Right forelimb (tissue), 1 donor: ENCODE measurements around the gene CDKN2B-AS1.

ENCODE experiments used
- DNase-seq: peaks from one replicate; pipeline ENCODE4 v3.0.0-alpha.2; 2018

CDKN2B-AS1 gene

DNA sequence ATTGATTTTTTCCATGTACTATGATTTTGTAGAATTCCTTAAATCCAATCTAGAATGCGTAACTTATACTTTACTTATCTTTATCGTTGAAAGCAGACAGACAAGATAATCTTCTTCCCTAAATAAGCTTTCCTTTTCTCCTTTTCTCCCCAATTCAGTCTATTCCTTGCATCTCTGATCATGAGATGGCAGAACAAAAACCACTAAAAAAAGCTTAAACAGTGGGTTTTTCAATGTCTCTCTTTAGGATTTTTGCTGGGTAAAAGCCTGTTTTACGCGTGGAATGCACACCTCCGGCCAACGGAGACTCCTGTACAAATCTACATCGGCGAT lies 13.8 kb downstream of the CDKN2B-AS1 start:
- DNase-seq = no peak

DNA sequence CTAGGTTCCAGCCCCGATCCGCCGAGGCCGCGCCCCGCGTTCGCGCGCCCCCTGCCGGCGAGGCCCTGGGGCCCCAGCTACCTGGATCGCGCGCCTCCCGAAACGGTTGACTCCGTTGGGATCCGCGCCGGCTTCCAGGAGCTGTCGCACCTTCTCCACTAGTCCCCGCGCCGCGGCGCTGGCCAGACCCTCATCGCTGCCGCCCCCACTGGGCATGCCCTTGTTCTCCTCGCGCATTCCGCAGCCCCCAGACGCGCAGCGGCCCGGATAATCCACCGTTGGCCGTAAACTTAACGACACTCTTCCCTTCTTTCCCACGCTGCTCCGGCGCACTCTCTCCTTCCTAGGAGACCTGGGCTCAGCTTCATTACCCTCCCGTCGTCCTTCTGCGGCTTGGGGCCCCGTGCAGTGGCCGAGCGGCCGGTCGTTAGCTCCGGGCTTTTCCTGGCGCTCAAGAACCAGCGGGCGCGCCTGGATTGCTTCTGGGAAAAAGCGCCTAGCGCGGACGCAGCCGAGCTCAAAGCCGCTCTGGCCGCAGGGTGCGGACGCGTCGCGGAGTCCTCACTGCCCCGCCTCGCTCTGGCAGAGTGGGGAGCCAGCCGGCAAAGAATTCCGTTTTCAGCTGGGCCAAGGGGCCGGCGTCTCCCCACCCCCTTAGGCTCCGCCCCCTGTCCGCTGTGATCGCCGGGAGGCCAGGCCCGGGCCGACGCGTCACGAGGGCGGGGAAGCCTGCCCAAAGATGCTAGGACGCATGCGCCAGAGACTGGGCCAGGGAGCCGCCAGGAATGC lies 14.3 kb downstream of the CDKN2B-AS1 start, which contains the start of gene CDKN2B:
TSS of gene CDKN2B (minus strand) at position 589 of the 789 bp plus-strand sequence. CDS start at position 237, 352 bp downstream.
- DNase-seq = peak; percentile 88

DNA sequence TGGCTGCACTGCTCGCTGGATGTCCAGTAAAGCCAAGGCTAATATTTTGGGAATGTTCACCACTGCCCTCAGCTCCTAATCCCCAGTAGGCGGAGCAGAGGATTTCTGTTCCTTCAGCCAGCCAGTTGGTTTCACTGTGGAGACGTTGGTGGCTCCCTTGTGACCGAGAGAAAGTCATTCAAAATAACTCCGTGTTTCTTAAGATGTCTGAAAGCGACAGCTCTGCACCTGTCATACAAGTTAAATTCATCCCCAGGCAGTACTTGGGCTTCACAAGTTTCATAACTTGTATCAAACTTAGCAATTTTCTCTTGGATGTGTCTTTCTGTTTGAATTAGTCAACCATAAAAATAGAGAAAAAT lies 14.9 kb downstream of the CDKN2B-AS1 start:
- DNase-seq = no peak

DNA sequence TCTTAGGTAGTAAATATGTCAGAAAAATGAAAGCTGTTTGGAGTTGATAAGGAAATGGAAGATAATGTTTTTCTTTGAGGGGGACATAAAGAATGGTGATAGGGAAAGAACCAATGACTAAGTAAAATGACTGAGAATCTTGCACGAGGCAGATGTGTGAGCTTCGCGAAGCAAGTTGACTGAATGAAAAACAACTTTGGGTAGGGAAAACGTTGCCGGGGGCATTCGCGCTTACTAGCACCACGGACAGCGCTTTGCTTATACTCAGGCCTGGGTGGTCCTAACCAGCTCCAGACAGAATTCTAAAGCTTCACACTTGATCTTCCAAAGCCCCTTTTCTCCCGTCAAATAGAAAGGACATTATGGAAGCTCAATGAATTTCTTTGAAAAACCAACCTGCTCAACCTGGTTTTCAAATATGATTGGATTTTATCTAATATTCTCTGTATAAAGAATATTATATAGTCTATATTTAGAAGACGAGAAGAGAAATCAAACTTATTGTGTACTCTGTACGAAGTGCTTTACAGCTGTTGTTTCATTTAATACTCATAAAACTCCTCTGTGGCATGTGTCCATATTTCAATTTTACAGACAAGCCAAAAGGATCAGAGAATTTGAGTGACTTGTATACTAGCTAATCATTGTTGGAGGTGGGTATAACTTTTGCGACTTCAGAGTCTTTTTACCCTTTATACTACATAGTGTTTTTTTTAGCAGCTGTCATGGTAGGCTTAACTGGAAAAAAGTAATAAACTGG lies 16.5 kb downstream of the CDKN2B-AS1 start:
- peak; percentile 67 for DNase-seq

DNA sequence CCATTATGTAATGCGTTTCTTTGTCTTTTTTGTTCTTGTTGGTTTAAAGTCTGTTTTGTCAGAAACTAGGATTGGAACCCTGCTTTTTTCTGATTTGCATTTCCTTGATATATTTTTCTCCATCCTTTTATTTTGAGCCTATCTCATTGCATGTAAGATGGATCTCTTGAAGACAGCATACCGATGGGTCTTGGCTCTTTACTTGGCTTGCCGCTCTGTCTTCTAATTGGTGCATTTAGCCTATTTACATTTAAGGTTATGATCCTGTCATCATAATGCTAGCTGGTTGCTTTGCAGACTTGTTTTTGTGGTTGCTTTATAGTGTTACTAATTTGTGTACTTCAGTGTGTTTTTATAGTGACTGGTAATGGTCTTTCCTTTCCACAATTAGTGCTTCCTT lies 27.8 kb downstream of the CDKN2B-AS1 start:
- DNase-seq = no peak

DNA sequence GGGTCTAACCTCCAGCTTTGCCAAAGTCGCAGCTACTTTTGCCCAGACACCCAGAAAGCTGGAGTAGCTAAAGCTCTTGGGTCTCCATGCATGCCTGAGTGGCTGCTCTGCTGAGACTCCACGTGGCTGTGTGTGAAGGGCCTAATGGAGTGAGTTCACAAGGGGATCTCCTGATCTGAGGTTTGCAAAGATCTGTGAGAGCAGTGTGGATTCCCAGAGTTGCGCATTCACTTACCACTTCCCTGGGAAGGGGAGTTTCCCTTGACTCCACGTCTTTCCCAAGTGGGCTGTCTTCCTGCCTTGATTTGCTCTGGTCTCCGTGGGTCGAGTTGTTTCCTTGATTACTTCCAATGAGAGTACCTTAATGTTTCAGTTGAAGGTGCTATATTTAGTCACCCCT lies 32.1 kb downstream of the CDKN2B-AS1 start:
- DNase-seq = no peak

DNA sequence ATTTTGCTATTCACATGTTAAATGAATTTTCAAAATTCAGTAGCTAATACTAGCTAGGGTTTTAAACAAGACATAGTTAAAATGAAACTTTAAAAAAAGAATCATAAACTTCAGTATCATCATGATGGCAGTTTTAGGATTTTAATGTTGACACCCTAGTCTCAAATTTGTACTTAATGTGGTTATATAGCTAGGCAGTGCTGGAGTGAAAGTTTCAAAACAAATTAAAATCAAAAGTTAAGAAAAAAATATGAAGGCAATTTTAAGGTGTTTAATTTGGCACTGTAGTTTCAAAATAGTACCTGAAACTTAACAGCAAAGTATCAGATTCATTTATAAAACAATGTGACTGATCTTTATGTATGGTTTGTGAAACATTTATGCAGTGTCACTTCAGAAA lies 33.8 kb downstream of the CDKN2B-AS1 start:
- no peak for DNase-seq

DNA sequence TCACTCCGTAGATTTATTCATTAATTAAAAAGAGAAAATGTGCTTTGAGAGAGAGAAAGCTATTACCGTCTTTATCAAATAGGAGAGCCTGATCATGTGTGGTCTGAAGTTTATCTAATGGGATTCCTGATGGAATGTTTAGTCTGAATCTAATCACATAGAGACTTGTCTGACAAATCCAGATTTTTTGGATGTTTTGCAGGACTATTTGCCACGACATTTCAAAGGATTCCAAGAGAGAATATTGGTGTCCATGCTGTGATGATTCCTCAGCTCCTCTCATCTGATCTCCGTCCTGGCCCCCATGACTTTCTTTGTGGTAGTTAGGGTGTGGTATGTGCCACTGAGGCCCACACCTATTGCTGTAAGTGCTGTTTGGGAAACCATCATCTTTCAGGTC lies 34.6 kb downstream of the CDKN2B-AS1 start:
- no peak for DNase-seq

DNA sequence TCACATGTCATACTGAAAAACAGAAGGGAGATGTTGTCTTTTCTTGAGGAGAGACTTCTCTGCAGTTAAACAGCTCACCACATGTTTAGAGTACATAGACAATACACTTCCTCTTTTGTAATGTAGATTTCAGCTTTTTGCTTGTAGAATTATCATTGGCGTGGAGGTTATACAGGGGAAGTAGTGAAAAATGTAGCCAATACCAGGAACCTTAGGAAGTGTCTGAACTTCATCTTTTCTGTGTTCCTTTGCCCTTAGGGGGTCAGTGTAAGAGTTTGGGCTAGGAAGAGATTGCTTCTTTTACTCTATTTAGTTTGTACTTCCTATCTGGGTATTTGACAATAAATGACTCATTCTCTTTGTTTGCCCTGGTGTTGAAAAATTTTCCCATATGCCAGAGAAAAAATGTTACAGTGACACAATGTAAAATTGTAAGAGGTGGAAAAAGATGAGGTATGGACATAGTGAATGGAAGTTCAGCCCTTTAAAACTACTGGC lies 35.6 kb downstream of the CDKN2B-AS1 start:
- DNase-seq = no peak

DNA sequence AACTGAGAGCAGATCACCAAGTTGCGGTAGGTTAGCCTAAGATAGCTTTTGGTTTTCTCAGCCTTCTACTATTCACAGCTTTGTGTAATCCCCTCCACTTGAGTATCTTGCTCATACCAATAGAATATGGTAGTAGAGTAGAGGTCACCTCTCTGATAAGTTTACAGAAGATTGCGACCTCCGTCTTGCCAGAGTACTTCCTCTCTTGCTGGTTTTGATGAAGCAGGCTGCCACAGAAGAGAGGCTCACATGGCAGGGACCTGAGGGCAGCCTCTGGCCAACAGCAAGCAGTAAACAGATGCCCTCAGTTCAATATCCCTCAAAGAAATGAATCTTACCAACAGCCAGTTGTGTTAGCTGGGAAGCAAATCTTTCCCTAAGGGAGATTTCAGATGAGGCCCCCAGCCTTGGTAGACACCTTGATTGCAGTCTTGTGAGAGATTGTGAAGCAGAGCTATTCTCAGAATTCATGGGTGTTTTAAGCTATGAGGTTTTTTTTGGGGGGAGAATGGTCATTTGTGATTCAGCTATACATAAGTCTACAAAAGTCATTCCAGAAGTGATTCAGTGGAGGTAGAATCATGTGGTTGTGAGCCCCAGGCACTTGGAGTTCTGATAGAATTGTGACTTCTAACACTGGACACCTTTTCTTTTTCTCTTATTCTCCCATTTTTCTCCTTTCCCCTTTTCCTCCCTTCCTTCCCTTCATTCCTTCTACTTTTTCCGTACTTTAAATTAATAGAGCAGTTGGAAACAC lies 37.2 kb downstream of the CDKN2B-AS1 start:
- DNase-seq = no peak

DNA sequence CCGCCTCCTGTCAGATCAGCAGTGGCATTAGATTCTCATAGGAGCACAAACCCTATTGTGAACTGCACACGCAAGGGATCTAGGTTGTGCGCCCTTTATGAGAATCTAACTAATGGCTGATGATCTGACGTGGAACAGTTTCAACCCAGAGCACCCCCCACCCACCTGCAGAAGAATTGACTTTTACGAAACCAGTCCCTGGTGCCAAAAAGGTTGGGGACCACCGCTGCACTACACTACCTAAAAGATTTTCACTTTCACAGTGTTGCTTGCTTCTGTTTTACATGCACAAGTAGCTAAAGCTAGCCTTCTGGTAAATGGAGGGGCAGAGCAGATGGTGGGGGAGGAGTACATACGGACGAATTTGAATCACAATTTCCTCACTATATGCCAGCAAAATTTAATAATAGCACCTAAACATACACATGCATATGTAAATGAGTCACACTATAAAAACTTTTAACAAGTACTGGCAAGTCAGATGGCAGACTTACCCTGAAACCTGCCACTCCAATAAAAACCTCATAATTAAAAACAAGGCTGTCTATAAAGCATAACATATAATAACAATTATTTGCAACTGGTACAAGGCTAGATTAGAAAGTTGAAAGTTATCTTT lies 38.5 kb downstream of the CDKN2B-AS1 start:
- no peak for DNase-seq

DNA sequence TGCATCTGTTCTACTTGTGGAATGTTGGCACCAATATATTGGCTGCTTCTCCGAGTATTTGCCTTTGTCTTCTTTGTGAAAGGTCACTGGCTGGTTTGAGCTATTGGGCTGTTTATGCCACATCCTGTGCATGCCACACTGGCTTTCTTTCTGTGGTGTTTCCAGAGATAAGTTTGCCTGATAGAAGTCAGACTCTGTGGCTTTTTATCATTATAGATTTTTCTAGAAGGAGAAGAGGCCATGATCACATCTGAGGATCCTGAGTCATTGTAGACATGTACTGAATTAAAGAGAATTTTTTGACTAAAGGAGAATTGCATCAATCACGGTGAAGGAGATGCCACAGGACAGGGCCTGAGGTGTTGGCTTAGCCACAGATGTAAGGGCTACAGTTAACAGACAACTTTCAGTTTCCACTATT lies 41.0 kb downstream of the CDKN2B-AS1 start:
- DNase-seq = no peak

DNA sequence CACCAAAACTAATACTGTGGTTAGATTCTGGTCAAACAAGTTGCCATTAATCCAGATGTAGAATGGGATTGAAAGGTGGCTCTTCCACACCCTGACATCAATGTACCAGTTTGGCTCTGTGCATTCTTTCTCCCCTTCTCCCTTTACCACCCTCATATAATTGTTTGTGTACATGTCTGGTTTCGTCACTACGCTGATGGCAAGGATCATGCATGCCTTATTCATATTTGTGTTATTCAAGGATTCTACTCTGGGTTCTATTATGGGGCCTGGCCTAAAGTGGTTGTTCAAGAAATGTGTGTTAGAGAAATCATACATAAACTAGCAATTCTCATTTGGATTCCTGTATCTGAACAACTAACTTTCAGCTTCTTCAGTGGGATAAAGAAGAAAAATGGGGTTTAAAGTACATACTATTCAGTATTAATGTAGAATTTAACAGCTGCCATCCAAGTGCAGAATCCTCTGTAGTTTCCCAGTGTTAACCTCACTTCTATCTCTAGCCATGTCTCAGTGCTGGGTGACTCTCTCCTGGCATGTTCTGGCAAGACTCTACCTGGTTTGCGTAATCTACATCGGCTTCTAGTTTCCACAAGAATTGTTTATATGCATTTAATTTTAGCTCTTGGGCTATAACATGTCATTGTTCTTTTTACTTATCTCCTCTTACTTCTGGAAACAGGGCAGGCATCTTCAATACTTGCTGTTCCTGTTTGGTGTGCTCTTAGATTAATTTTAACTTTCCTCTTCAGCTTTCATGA lies 42.5 kb downstream of the CDKN2B-AS1 start:
- no peak for DNase-seq

DNA sequence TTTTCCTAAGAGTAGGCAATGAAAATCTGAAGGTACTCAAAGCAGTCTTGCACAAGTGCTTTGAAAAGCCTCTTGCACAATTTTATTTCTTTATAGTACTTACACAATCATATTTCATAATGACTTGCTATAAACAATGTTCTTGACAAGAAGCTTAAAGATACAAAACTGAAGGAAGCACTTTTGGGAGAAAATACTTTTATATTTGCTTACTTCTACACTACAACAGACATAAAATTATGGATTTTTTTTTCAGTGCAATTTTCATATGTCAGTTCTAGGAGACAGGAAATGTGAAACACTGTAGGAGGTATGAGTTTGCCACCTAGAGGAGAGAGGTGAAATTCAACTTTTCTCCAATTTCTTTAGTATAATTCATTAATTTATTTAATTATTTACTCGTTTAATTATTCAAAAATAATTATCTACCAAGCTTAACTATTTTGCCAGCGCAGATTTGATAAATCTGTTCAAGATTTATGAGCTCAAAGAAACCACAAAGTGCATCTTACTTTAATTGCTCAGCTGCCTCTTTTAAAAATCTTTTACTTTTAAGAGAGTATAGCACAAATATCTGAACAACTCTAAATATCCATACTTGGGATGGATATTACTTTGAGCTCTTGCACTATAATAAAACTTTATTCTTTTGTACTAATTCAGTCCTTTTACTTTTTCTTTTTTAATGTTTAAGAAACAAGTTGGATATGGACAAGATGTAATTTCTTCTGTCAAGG lies 43.5 kb downstream of the CDKN2B-AS1 start:
- no peak for DNase-seq

DNA sequence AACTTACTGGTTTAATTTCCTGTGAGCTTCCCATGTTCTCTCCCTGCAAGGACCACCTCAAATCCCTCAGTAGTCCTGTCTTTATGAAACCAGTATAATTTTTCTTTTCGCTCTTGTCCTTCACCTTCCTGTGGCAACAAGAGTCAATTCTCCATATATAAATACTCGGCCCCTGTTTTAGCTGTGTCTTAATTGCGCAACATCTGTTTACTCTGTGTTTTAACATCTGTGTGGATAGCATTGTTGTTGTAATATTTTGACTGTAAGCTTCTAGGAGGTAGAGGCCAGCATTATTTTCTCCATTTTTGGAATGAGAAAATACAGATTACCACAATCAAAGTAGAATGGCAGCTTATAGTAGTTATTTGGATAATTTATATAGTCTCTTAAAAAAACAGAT lies 44.7 kb downstream of the CDKN2B-AS1 start:
- no peak for DNase-seq

DNA sequence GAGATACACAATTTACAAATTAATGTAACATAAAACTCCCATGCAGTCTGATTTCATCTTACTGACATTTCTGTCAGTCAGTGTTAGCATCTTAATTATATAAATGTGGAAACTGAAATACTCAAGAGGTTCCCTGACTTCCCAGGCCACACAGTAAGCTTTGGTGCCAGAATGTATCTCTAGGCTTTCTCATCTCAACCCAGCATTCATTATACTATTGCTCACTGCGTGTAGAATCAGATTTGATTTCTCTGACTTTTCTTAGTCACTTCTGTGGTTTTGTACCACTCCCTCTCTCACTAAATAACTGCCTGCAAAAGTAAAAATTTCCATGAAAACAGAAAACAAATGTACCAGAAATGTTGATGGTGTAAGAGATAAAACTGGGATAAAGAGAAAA lies 46.2 kb downstream of the CDKN2B-AS1 start:
- no peak for DNase-seq

DNA sequence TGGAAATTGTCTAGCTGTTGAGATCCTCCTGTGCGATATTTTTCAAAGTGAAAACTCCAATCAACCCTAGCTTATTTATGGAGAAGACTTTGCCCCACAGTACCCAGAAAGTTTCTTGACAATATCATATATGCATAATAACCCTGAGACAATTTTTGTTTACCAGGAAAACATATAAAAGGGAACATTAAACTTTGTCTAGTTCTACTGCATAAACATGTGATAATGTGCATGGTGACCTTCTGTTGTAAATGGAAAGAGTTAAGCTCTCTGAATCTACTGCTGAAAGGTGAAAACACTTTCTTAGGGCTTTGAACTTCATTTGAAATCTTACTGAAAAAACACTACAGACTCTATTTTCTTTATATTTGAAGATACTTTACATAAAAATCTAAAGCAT lies 46.8 kb downstream of the CDKN2B-AS1 start:
- DNase-seq = no peak

DNA sequence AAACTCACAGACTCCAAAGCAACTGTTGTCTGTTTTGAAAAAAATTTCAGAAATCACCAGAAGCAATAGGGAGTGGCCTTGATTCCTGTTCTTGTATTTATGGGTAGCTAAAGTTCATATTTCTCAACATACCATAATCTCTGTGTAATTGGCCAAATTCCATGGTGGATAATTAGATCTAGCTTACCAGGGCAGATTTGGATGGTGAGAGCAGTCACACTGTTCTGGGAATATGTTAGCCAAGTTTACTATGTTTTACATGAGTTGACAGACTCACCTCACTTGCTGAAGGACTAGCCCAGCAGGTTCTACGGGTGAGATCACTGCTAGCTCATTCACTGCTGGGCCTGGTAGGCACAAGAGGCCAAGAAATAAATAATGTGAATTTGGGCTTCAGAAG lies 47.2 kb downstream of the CDKN2B-AS1 start:
- no peak for DNase-seq

DNA sequence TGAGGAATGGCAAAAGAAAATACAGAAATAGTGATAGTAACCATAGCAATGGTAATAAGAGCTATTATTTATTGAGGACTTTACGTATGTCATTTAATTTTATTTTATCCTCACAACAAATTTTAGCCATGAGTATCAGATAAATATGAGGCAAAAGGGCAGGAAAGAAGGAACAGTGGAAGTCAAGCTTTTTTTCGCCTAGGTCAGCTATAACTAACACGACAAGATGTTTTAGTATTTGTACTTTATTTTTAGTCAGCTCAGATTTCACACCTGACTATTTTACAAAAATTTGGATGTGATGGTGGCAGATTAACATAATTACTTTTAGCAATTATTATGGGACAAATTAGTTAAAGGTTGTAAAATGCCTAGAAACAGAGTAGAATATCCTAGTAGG lies 49.3 kb downstream of the CDKN2B-AS1 start:
- DNase-seq = no peak

DNA sequence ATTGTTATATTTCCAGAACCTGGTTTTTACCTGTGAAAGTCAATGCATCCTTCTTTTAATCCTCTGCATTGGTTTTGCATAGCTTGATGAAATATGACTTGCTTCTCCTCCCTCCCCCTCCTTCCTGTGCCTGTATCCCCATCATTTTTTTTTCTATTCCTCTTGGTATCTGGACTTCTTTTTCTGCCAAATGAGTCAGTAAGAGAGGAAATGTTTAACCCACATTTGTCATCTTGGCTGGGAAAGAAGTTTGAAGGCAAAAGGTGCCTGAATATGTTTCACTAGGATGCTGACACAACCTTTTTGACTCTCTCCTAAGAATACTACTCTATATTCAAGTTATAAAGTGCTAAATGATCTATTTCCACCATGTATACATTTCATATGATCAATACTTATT lies 50.0 kb downstream of the CDKN2B-AS1 start:
- no peak for DNase-seq

DNA sequence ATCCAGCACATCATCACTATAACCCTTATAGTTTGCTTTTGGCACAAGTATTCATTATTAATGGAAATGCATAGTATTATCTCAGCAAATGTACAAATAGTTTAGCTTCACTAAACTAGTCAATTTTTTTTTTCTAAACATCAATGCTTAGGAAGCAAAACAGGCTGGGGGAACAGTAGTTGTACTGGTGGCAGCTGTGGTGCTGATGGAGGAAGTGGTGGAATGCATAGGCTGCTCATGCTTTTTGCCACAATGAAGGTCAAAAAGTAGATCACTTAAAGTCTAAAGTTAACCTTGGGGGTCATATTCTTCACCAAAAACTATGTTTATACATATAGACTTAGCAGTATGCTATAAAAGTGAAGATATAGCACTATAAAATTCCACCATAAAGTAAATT lies 50.8 kb downstream of the CDKN2B-AS1 start:
- DNase-seq = no peak
